Stimulated activated CD8-positive, alpha-beta memory T cell treated with anti-CD3 and anti-CD28 coated beads, Interleukin-4, amount 100 ng/mL, for 24 hours (primary cell): ENCODE measurements around the gene XRN1.
"Not testable (repeated sequence)": the region's sequence is repeated elsewhere in the genome, so short reads cannot be mapped to it uniquely, and the experiment has no call there.

Experiments used
- DNase-seq: peaks from one replicate; pipeline ENCODE4 v3.0.0-alpha.2; 2020; ENCODE audit warnings: low read depth

XRN1 gene

GRCh38 chr3:142434503-142434902 lies 13.3 kb downstream of the XRN1 start:
- no peak for DNase-seq

- DNase-seq = no peak
These were observed 14.7 kb downstream of the XRN1 start for GRCh38 chr3:142433110-142433509.

GRCh38 chr3:142429582-142429981 lies 18.3 kb downstream of the XRN1 start:
- DNase-seq = no peak

DNA sequence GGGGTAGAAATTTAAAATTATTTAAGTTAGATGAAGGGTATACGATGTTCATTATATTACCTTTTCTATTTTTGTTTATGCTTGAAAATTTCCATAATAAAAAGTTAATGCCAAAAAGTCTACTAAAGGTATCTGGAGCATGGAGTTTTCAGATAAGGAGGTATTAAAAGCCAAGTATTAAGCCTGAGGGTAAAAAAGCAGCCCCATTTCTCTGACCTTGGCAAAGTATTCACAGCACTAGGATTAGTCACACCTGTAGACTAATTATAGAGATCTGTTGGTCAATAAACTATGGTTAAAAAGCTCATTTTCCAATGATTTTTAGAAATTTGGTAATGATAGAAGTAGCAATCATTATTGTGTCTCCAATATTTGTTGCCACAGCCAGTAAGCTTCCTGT lies 23.1 kb downstream of the XRN1 start:
- DNase-seq = no peak

DNA sequence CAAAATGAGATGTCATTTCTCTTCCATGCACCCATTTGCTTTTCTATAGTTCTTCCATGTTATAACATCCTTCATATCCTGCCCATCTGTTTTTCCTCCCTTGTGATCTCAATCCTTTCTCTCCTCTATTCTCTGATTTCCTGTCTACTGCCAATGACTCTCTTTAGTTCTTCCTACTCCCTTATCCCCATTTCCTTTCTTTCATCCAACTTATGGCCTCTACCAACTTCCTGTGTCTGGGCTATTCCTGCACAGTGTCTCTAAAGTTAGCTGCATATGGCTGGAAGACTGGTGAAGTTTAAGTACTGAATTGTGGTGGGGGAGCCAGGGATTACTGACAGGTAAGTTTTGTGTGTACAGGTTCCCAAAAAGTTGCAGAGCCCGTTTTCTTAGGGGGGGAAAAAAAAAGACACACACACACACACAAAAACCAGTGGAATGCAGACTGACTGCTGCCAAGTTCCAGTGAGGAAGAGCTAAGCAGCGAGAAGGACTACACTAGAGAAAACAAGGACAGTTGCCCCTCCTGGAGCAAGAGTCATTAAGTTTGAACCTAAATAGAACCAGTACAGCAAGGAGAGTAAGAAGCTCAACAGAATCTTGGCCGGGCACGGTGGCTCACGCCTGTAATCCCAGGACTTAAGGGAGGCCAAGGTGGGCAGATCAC lies 28.8 kb downstream of the XRN1 start:
- DNase-seq = no peak

- DNase-seq = no peak
These were observed 30.5 kb downstream of the XRN1 start for GRCh38 chr3:142417302-142417701.

GRCh38 chr3:142400537-142400936 lies 47.3 kb downstream of the XRN1 start:
- DNase-seq = not testable (repeated sequence)

DNA sequence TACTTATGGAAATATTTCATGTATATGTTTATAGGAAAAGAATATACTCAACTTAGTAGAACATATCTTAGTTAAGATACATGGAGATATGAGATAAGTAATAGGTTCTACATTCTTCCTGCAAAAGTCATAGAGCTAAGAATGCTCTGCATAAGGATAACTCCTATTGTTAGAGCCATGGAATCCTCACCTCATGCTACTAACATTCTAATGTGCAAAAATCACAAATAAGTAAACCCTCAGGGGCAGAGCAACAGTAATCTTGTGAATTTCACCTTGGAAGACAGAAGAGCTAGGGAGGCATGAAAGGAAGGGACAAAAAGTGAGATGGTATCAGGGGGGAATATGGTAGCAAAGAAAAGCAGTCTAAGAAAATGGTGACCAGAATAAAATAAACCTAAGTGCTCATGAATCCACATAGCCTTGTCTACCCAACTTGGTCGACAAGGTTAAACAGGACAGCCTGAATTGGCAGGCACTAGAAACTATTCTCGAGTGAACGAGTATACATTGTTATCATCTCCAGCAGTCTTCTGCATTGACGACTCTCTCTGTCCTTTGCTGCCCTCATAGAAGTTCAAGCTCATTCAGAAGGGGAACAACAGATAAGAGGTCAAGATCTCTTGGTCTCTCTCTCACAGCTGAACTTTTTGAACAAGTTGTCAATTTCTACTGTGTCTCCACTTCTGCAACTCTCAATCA lies 52.8 kb downstream of the XRN1 start:
- no peak for DNase-seq

DNA sequence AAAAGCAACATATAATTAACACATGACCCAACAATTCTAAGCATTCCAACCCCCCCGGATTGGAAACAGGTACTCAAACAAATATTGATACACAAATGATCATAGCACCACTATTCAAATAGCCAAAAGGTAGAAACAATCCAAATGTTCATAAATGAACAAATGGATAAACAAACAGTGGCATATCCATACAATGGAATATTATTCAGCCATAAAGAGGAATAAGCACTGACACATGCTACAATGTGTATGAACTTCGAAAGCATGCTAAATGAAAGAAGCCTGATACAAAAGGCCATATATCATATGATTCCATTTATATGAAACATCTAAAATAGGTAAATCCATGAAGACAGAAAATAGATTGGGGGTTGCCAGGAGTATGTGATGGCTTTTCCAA lies 62.8 kb downstream of the XRN1 start:
- no peak for DNase-seq

DNA sequence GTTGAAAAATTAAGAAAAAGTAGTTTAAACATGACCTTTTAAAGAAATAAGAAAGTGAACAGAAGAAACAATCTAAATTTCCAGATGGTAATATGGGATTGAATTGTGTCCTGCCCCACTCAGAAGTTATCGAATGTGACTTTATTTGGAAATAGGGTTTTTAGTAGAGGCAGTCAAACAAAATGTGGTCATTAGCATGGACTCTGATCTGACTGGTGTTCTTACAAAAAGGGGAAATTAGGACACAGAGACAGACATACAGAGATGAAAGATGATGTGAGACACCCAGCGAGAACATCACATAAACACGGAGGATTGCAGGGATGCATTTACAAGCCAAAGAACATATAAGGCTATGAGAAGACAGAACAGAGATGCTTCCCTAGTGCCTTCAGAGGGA lies 73.2 kb downstream of the XRN1 start:
- no peak for DNase-seq

- not testable (repeated sequence) for DNase-seq
These were observed 78.3 kb downstream of the XRN1 start for GRCh38 chr3:142369576-142369975.

DNA sequence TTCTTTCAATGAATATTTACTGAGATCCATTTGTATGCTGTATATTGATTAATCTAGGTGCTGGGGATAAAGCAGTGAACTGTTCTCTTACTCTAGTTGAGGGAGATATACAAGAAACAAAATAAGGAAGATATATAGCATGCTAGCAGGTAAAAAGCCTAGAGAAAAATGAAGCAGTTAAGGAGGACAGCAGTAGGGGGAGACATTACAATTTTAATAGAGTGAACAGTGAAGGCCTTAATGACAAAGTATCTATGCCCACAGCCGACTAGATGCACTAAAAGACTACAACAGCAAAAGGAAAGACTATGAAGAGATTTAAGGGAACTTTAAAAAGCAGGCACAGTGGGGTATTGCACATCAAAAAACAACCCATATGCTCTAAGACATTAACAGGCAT lies 81.4 kb downstream of the XRN1 start:
- no peak for DNase-seq

DNA sequence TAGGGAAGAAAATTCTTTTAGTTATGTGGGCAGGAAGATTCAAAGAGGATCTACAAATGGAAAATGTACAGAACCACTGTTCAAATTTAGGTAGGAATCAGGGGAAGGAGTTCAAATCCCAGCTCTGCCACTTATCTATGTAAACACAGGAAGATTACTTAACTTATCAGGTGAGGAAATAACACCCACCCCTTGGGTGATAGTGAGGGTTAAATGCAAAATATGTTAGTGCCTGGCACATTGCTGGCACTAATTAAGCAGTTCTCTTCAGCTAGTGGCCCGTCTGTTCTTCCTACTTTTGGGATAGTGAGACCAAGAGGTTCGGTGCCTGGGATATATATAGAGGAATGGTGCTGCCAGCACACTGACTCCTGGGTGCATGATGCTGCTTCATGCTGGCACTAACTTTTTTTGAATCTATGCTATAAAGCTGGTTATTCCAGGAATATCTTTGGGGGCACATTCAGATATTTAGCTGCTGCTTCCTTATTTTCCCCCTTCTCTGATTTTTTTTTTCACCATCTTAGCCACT lies 83.8 kb downstream of the XRN1 start:
- DNase-seq = no peak

DNA sequence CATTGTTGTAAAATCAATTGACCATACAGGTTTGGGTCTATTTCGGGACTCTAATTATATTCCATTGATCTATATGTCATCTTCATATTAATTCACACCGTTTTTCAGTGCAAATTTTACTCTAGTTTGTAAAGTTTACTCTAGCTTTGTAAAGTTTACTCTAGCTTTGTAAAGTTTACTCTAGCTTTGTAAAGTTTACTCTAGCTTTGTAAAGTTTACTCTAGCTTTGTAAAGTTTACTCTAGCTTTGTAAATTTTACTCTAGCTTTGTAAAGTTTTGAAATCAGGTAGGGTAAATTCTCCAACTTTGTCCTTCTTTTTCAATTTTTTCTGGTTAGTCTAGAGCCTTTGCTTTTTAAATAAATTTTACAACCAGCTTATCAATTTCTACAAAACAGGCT lies 84.4 kb downstream of the XRN1 start:
- not testable (repeated sequence) for DNase-seq

GRCh38 chr3:142359367-142359766 lies 88.5 kb downstream of the XRN1 start:
- DNase-seq = no peak

DNA sequence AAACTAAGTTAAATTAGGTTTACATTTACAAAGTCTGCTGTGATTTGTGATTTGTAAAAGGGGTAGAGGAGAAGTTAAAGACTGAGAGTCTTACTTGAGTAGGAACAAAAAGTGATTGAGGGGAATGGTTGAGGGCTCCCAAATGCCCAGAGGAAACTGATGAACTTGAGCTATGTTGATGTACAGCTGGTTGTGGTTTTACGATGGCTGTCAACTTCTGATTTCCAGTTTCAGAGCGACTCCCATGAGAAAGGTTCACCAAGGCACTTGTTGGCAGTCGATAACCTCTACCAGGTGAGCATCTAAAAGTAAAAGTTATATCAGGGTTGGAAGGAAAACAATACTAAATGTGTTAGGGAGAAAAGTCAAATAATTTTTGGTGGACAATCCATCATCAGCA lies 91.0 kb downstream of the XRN1 start:
- no peak for DNase-seq

- DNase-seq = no peak
These were observed 92.1 kb downstream of the XRN1 start for GRCh38 chr3:142355692-142356091.

DNA sequence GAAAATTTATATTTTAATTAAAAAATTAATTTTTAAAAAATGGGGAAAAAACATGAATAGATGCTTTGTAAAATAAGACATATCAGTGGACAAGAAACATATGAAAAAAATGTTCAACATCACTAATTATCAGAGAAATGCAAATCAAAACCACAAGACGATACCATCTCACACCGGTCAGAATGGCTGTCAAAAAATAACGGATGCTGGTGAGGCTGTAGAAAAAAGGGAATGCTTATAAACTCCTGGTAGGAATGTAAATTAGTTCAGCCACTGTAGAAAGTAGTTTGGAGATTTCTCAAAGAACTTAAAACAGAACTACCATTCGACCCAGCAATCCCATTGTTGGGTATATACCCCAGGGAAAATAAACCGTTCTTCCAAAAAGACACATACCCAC lies 93.8 kb downstream of the XRN1 start:
- no peak for DNase-seq

GRCh38 chr3:142353571-142353970 lies 94.3 kb downstream of the XRN1 start:
- DNase-seq = no peak

GRCh38 chr3:142352698-142353097 lies 95.1 kb downstream of the XRN1 start:
- not testable (repeated sequence) for DNase-seq

DNA sequence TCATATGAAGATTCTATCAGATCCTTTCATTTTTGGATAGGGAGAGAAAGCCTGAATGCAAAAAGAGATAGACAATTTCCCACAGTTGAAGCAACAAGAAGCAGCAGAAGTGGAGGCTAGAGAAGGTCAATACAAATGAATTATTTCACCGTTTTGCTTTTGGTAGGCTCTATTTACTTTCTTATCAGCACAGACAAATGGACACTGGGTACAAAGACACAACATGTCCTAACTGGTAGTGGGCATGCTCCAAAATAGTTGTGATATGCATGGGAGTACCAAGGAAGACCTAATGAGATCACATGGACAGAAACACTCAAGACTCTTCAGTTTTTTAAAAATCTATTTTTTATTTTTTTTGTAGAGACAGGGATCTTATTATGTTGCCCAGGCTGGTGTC lies 99.4 kb downstream of the XRN1 start:
- DNase-seq = no peak

- no peak for DNase-seq
These were observed 109.8 kb downstream of the XRN1 start for GRCh38 chr3:142337994-142338393.

GRCh38 chr3:142332390-142332789 lies 115.4 kb downstream of the XRN1 start:
- DNase-seq = no peak
